ENCODE measurements around the gene ATP5MG.
"Not testable (repeated sequence)": the region's sequence is repeated elsewhere in the genome, so short reads cannot be mapped to it uniquely, and the experiment has no call there.

Gene ATP5MG

GRCh38 chr11:118406599-118407166 lies 5.3 kb downstream of the ATP5MG start:
- peak in 1 of 58 donors; percentile 44 for DNase-seq

- DNase-seq, result no peak
Measured at GRCh38 chr11:118410055-118410745, 8.8 kb downstream of the ATP5MG start.

- no peak for DNase-seq
Measured at GRCh38 chr11:118411530-118411929, 10.1 kb downstream of the ATP5MG start.

- no peak for DNase-seq
Measured at GRCh38 chr11:118412921-118413320, 11.5 kb downstream of the ATP5MG start.

- no peak for DNase-seq
Measured at GRCh38 chr11:118415062-118415738, 13.8 kb downstream of the ATP5MG start.

GRCh38 chr11:118415739-118416068 lies 14.3 kb downstream of the ATP5MG start:
- DNase-seq, result peak in 6 of 58 donors; percentile 0 to 19 (median 14)

GRCh38 chr11:118416900-118417299 lies 15.5 kb downstream of the ATP5MG start:
- not testable (repeated sequence) for DNase-seq

- no peak for DNase-seq
Measured at GRCh38 chr11:118417801-118418200, 16.4 kb downstream of the ATP5MG start.

- no peak for DNase-seq
Measured at GRCh38 chr11:118418766-118419165, 17.4 kb downstream of the ATP5MG start.

- no peak for DNase-seq
Measured at GRCh38 chr11:118427707-118428106, 26.3 kb downstream of the ATP5MG start.

GRCh38 chr11:118430956-118431355 lies 29.6 kb downstream of the ATP5MG start:
- no peak for DNase-seq

GRCh38 chr11:118434123-118434552 lies 32.7 kb downstream of the ATP5MG start:
- no peak for DNase-seq

- peak in 36 of 58 donors; percentile 10 to 75 (median 50) for DNase-seq
Measured at GRCh38 chr11:118434553-118435289, 33.3 kb downstream of the ATP5MG start.

GRCh38 chr11:118435290-118435892 lies 34.0 kb downstream of the ATP5MG start:
- DNase-seq, result peak in 45 of 58 donors; percentile 24 to 77 (median 57)

GRCh38 chr11:118435893-118436624 lies 34.7 kb downstream of the ATP5MG start, which contains the start of gene KMT2A:
Gene KMT2A (plus strand): TSS chr11:118436492. CDS start chr11:118436513, 21 bp downstream.
- DNase-seq, result peak; percentile 64 to 98 (median 95)

- DNase-seq, result peak in 8 of 58 donors; percentile 7 to 48 (median 36)
Measured at GRCh38 chr11:118436639-118437207, 35.3 kb downstream of the ATP5MG start.

GRCh38 chr11:118437208-118438125 lies 36.1 kb downstream of the ATP5MG start:
- peak in 26 of 58 donors; percentile 4 to 60 (median 33) for DNase-seq

- DNase-seq, result peak in 37 of 58 donors; percentile 4 to 74 (median 39)
Measured at GRCh38 chr11:118438314-118438931, 37.0 kb downstream of the ATP5MG start.
